Osteocyte (in vitro differentiated cells): Measurements from ENCODE around the gene ARL6IP1. TPM values are rescaled to one million over a fixed set of nuclear protein-coding genes. Genes with fewer than 3 reads are reported as not detected.

Experiments
- DNase-seq: peaks from one replicate; pipeline ENCODE4 v3.0.0; 2021; ENCODE audit warnings: mixed read lengths; ENCODE audit not compliant: unreplicated experiment; ENCODE audit errors: extremely low spot score
- H3K27ac Mint-ChIP-seq: one replicate; pipeline ENCODE4 v1.8.0; 2021; ENCODE audit warnings: mild to moderate bottlenecking, mixed read lengths; ENCODE audit not compliant: unreplicated experiment
- H3K27me3 Mint-ChIP-seq: one replicate; pipeline ENCODE4 v1.8.0; 2021; ENCODE audit warnings: mixed read lengths; ENCODE audit not compliant: unreplicated experiment
- H3K36me3 Mint-ChIP-seq: one replicate; pipeline ENCODE4 v1.8.0; 2021; ENCODE audit warnings: mixed read lengths; ENCODE audit not compliant: unreplicated experiment
- H3K4me1 Mint-ChIP-seq: one replicate; pipeline ENCODE4 v1.8.0; 2021; ENCODE audit warnings: mixed read lengths; ENCODE audit not compliant: unreplicated experiment
- H3K4me3 Mint-ChIP-seq: one replicate; pipeline ENCODE4 v1.8.0; 2021; ENCODE audit warnings: mild to moderate bottlenecking, moderate library complexity, mixed read lengths; ENCODE audit not compliant: unreplicated experiment
- H3K9me3 Mint-ChIP-seq: one replicate; pipeline ENCODE4 v1.8.0; 2021; ENCODE audit warnings: mixed read lengths; ENCODE audit not compliant: unreplicated experiment
- total RNA-seq: library from RNA; stranded (reverse); gene quantifications from 2 replicates; pipeline ENCODE4 v1.2.1, GENCODE V29; 2021
- TF ChIP-seq, protein P1 (sequence below): fragments of 200-600 bp; sonication (generic); IDR thresholded peaks from 2 replicates; pipeline ENCODE4 v1.5.0; 2021; ENCODE audit warnings: antibody characterized with exemption, mild to moderate bottlenecking, moderate library complexity

The ARL6IP1 gene
- total RNA-seq, 1 donor from 2014 or later, result 95.4 TPM

DNA sequence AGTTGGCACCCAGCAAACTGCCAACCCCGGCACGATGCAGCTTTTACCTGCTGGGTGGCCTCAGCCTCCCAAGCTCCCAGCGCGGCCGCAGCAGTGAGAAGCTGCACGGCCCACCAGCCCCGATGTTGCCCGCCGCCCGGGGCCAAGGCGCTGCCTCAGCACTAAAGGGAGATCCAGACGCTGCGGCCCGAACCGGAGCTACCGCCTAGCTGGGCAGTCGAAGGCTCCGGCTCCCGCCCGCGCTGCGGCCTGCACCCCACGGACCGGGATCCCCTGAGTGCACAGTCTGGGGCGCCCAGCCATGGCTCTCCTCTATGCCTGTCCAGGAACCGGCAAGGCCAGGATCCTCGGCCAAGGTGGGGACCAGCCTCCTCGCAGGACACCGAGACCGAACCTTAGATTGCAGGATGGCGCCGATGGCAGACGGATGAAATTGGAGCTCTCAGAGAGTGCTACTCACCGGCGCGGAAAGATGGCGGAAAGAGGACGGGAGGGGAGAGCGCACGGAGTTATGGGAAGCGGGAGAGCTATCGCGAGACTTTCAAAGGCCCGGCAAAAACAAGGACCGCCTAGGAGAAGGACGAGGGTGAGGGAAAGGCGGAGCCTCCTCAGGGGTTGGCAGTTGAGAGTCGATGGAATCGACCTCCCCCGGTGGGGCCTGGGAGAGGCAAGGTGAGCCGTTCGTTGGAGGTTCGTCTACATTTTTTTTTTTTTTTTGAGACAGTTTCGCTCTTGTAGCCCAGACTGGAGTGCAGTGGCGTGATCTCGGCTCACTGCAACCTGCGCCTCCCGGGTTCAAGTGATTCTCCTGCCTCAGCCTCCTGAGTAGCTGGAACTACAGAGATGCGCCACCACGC, 11.3 kb downstream of the ARL6IP1 start, which contains the start of gene RPS15A:
Gene RPS15A, minus strand, starts transcription at position 485 of the 857 bp plus-strand sequence. CDS start 1,221 bp downstream, outside the sequence.
- TF ChIP-seq, protein P1, sequence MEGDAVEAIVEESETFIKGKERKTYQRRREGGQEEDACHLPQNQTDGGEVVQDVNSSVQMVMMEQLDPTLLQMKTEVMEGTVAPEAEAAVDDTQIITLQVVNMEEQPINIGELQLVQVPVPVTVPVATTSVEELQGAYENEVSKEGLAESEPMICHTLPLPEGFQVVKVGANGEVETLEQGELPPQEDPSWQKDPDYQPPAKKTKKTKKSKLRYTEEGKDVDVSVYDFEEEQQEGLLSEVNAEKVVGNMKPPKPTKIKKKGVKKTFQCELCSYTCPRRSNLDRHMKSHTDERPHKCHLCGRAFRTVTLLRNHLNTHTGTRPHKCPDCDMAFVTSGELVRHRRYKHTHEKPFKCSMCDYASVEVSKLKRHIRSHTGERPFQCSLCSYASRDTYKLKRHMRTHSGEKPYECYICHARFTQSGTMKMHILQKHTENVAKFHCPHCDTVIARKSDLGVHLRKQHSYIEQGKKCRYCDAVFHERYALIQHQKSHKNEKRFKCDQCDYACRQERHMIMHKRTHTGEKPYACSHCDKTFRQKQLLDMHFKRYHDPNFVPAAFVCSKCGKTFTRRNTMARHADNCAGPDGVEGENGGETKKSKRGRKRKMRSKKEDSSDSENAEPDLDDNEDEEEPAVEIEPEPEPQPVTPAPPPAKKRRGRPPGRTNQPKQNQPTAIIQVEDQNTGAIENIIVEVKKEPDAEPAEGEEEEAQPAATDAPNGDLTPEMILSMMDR, result no peak
- peak within 1 kb of the TSS; percentile 97 for H3K4me3 Mint-ChIP-seq
- peak within 1 kb of the TSS; percentile 93 for H3K27ac Mint-ChIP-seq
- DNase-seq, result peak; percentile 96
- peaks cover 46% of the 10 kb centered on the region for H3K4me1 Mint-ChIP-seq
- no peaks in the 10 kb centered on the region for H3K27me3 Mint-ChIP-seq
- H3K9me3 Mint-ChIP-seq, result no peaks in the 10 kb centered on the region
- H3K36me3 Mint-ChIP-seq, result peaks cover 52% of the 10 kb centered on the region

DNA sequence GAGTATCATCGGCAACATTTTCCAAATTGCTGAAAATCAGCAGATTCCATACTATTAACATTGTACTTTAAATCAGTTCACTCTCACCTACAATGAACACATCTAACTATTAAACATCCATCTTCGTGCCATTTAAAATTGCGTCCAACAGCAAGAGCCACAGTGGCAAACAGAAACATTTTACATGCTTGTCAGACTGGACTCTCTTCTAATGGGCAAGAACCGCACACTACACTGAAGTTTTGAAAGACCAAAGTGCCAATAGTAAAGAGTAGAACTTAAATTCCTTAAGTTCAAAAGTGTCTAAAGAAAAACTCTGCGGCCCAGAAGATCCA, 11.9 kb downstream of the ARL6IP1 start:
- Mint-ChIP-seq H3K4me3 (peak overlapping the region; percentile 97), H3K27ac (peak overlapping the region; percentile 93), H3K36me3 (peaks cover 56% of the 10 kb centered on the region)

DNA sequence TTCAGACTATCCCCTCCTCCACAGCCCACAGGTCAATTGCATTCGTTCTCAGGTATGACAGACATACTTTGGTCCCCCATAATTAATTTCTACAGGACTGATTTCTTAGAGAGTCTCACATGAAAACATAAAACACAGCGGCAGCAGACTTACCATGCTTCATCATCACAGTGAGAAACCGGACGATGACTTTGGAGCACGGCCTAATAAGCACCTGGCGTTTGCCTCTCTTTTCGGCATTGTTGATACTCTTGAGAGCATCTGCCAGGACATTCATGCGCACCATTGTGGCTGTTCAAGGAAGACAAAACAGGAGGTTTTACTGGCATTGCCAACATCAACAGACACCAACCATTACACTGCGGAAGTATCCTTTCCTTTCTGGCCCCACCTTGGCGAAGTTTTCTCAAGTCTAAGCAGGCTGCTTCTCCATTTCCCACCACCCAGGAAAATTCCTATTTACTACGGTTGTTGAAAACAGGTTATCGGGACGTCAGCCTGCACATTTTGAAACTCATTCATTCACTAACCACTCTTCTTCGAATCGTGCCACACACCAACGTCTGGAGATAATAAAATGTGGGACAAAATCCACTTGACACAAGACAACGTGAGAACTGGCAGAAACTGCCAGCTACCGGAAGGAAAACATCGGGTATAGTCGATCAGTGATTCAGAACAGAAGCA, 12.4 kb downstream of the ARL6IP1 start:
- TF ChIP-seq, protein P1, result no peak
- Mint-ChIP-seq H3K36me3 (peaks cover 56% of the 10 kb centered on the region), H3K4me1 (peaks cover 49% of the 10 kb centered on the region), H3K27me3 (no peaks in the 10 kb centered on the region), H3K4me3 (peak overlapping the region; percentile 97), H3K9me3 (no peaks in the 10 kb centered on the region), H3K27ac (peak overlapping the region; percentile 93)
- no peak for DNase-seq

More for the DNA sequence above, 11.9 kb downstream of the ARL6IP1 start:
- Mint-ChIP-seq H3K4me1 (peaks cover 48% of the 10 kb centered on the region), H3K27me3 (no peaks in the 10 kb centered on the region), H3K9me3 (no peaks in the 10 kb centered on the region)
- DNase-seq, result no peak
- TF ChIP-seq, protein P1, result no peak

DNA sequence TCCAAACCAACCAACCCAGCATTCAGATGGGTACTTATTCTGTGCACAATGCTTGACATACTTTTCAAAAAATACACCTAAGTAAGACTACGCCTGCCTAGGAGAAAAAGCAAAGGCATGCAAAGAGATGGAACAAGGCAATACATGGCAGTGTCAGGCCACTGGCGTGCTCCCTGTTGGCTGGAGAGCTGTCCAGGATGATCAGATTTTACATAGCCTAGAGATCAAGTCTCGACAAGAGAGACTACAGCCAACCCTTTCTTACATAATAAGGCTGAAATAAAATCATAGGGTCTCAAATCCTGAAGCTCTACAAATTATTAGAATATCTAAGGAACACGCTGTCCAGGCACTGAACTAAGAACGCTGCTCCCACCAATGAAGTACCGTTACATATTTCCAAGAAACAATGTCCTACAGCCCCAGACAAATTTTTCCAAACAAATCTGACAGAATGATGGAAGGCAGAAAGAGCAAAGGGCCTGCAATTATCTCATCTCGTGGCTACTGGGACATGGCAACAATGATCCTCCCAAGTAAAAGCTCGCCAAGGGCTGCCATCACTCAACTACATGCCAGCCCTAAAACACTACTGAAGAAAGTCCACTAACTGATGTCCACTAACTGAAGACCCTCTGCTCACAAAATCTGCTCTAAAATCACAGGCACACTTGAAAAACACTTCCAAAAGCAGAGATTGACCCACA, 16.3 kb downstream of the ARL6IP1 start:
- TF ChIP-seq, protein P1, result no peak
- Mint-ChIP-seq H3K27ac (no peak overlapping the region), H3K4me1 (peaks cover 43% of the 10 kb centered on the region), H3K4me3 (no peak overlapping the region), H3K36me3 (peaks cover 53% of the 10 kb centered on the region), H3K9me3 (no peaks in the 10 kb centered on the region), H3K27me3 (no peaks in the 10 kb centered on the region)
- no peak for DNase-seq
